SK-N-SH (cell line): ENCODE measurements around the gene PCBP3. TPM values are rescaled to one million over a fixed set of nuclear protein-coding genes. Genes with fewer than 3 reads are reported as not detected.

ENCODE experiments used
- CTCF ChIA-PET: fragments of 300-600, 350-600 bp; formaldehyde crosslinking; extraction: SDS; loops from one replicate; lab custom pipeline; 2021; lab: Yijun Ruan, JAX
- POLR2A ChIA-PET: fragments of 350-600 bp; sonication (Branson Sonifier 250); formaldehyde crosslinking; extraction: SDS; loops from one replicate; lab custom pipeline; 2020; ENCODE audit warnings: antibody characterized with exemption, inconsistent platforms; lab: Yijun Ruan, JAX
- DNase-seq: peaks from one replicate; pipeline ENCODE4 v3.0.0; 2012
- H2AFZ ChIP-seq: fragments of 200-600 bp; sonication (generic); 2 replicates; pipeline ENCODE4 v1.8.1; 2016; ENCODE audit warnings: antibody characterized with exemption, mild to moderate bottlenecking, low read depth
- H3F3A ChIP-seq: fragments of 200-600 bp; sonication (generic); replicated peaks from 2 replicates; pipeline ENCODE3; 2016; ENCODE audit warnings: antibody characterized with exemption, mild to moderate bottlenecking; ENCODE audit not compliant: insufficient read depth
- H3K27ac ChIP-seq, 2 experiments: fragments of 200-500 bp in 1 of 2; fragments of 200-600 bp in 1 of 2; sonication (Bioruptor generic) in 1 of 2; sonication (generic), shearing (Covaris generic) in 1 of 2; 2 replicates each; pipeline versions ENCODE4 v1.5.1 to v1.6.1; 2014 to 2016; ENCODE audit warnings: low read depth in 2 of 2, inconsistent platforms in 1 of 2, low read length in 1 of 2, mild to moderate bottlenecking in 1 of 2, mixed read lengths in 1 of 2
- H3K27me3 ChIP-seq: fragments of 200-600 bp; sonication (generic), shearing (Covaris generic); 2 replicates; pipeline ENCODE4 v1.6.1; 2016; ENCODE audit warnings: mixed run types; ENCODE audit not compliant: insufficient read depth
- H3K36me3 ChIP-seq, 2 experiments: fragments of 200-500 bp in 1 of 2; fragments of 200-600 bp in 1 of 2; sonication (Bioruptor generic) in 1 of 2; sonication (generic) in 1 of 2; replicated peaks in 1 of 2; 2 replicates each; pipeline versions ENCODE3 to v1.5.1; 2014 to 2016; ENCODE audit warnings: low read length in 1 of 2, mild to moderate bottlenecking in 1 of 2; ENCODE audit not compliant: insufficient read depth in 2 of 2, control insufficient read depth in 1 of 2
- H3K4me1 ChIP-seq, 2 experiments: fragments of 200-500 bp in 1 of 2; fragments of 200-600 bp in 1 of 2; sonication (Bioruptor generic) in 1 of 2; sonication (generic), shearing (Covaris generic) in 1 of 2; 2 replicates each; pipeline versions ENCODE4 v1.5.1 to v1.6.1; 2014 to 2016; ENCODE audit warnings: low read depth in 1 of 2, low read length in 1 of 2, mixed run types in 1 of 2; ENCODE audit not compliant: insufficient read depth in 2 of 2, control insufficient read depth in 1 of 2
- H3K4me2 ChIP-seq: fragments of 200-600 bp; sonication (generic), shearing (Covaris generic); 2 replicates; pipeline ENCODE4 v1.6.1; 2017; ENCODE audit warnings: mixed run types
- H3K4me3 ChIP-seq, 2 experiments: fragments of 200-500 bp in 1 of 2; fragments of 200-600 bp in 1 of 2; sonication (Bioruptor generic) in 1 of 2; sonication (generic), shearing (Covaris generic) in 1 of 2; 2 replicates each; pipeline versions ENCODE4 v1.5.1 to v1.8.1; 2014 to 2016; ENCODE audit warnings: low read depth in 2 of 2, inconsistent platforms in 1 of 2, low read length in 1 of 2, mild to moderate bottlenecking in 1 of 2, mixed read lengths in 1 of 2, moderate library complexity in 1 of 2
- H3K79me2 ChIP-seq: fragments of 200-600 bp; sonication (generic); 2 replicates; pipeline ENCODE4 v1.8.1; 2017; ENCODE audit warnings: mild to moderate bottlenecking; ENCODE audit not compliant: insufficient read depth
- H3K9ac ChIP-seq: fragments of 200-600 bp; sonication (generic); 2 replicates; pipeline ENCODE4 v1.6.1; 2017; ENCODE audit warnings: mixed run types
- H3K9me2 ChIP-seq: fragments of 200-600 bp; sonication (generic); 2 replicates; pipeline ENCODE4 v1.6.1; 2017; ENCODE audit warnings: mixed run types
- H3K9me3 ChIP-seq: fragments of 200-600 bp; sonication (generic); 2 replicates; pipeline ENCODE4 v1.6.1; 2017; ENCODE audit warnings: mixed run types, mild to moderate bottlenecking, moderate library complexity
- H4K20me1 ChIP-seq: fragments of 200-600 bp; sonication (generic); 2 replicates; pipeline ENCODE4 v1.6.1; 2017; ENCODE audit warnings: mild to moderate bottlenecking, mixed run types; ENCODE audit not compliant: insufficient read depth
- EP300 ChIP-seq, 2 experiments: IDR thresholded peaks; 2 replicates each; pipeline versions ENCODE4 v1.4.0 to v1.6.1; 2012; ENCODE audit warnings: borderline replicate concordance in 1 of 2, low read depth in 1 of 2, low read length in 1 of 2
- FOXJ3 ChIP-seq: sonication (generic); formaldehyde crosslinking; IDR thresholded peaks from 2 replicates; pipeline ENCODE4 v1.5.1; 2020; ENCODE audit warnings: mild to moderate bottlenecking, missing genetic modification reagents
- GABPA ChIP-seq: IDR thresholded peaks from 2 replicates; pipeline ENCODE4 v1.4.0; 2012; ENCODE audit warnings: low read depth, mild to moderate bottlenecking
- GATA2 ChIP-seq: sonication (generic); formaldehyde crosslinking; IDR thresholded peaks from 2 replicates; pipeline ENCODE4 v1.5.0; 2020; ENCODE audit warnings: mild to moderate bottlenecking, missing genetic modification reagents
- MXI1 ChIP-seq: IDR thresholded peaks from 2 replicates; pipeline ENCODE4 v1.6.1; 2012; ENCODE audit warnings: mild to moderate bottlenecking, low read depth, low read length, improper control_type of control experiment
- NRF1 ChIP-seq: IDR thresholded peaks from 2 replicates; pipeline ENCODE4 v1.6.1; 2012; ENCODE audit warnings: low read depth, mild to moderate bottlenecking, low read length
- PBX3 ChIP-seq: IDR thresholded peaks from 2 replicates; pipeline ENCODE4; 2012
- RAD21 ChIP-seq: IDR thresholded peaks from 2 replicates; pipeline ENCODE4 v1.6.1; 2012; ENCODE audit warnings: mild to moderate bottlenecking, low read length
- RCOR1 ChIP-seq: fragments of 150-350 bp; IDR thresholded peaks from 2 replicates; pipeline ENCODE4 v1.6.1; 2017; ENCODE audit warnings: antibody characterized with exemption, low read length
- REST ChIP-seq: IDR thresholded peaks from 2 replicates; pipeline ENCODE4 v1.6.1; 2012; ENCODE audit warnings: mild to moderate bottlenecking, low read depth, low read length, moderate library complexity
- RFX5 ChIP-seq: IDR thresholded peaks from 2 replicates; pipeline ENCODE4 v1.6.1; 2012; ENCODE audit warnings: mild to moderate bottlenecking, improper control_type of control experiment, low read length
- RXRA ChIP-seq: IDR thresholded peaks from 2 replicates; pipeline ENCODE4 v1.4.0; 2012; ENCODE audit warnings: low read depth, mild to moderate bottlenecking, borderline replicate concordance
- SIN3A ChIP-seq: IDR thresholded peaks from 2 replicates; pipeline ENCODE4 v1.6.1; 2012; ENCODE audit warnings: low read depth, mild to moderate bottlenecking, low read length, moderate library complexity, borderline replicate concordance
- TEAD4 ChIP-seq: IDR thresholded peaks from 2 replicates; pipeline ENCODE4 v1.4.0; 2012; ENCODE audit warnings: mild to moderate bottlenecking, borderline replicate concordance; ENCODE audit not compliant: insufficient read depth
- USF1 ChIP-seq: IDR thresholded peaks from 2 replicates; pipeline ENCODE4 v1.4.0; 2012; ENCODE audit warnings: low read depth, borderline replicate concordance
- USF2 ChIP-seq: fragments of 150-350 bp; IDR thresholded peaks from 2 replicates; pipeline ENCODE4 v1.6.1; 2017; ENCODE audit warnings: antibody characterized with exemption, low read length, low read depth, borderline replicate concordance
- WGBS: methylation state at CpG from one replicate; pipeline ENCODE4 v1.1.6; 2017; ENCODE audit warnings: low lambda C conversion rate; 5-methylcytosine and 5-hydroxymethylcytosine counted together
- polyA plus RNA-seq, 3 experiments: library from polyadenylated mRNA; depleted of rRNA; stranded (reverse); fragments of >200 nt; gene quantifications; 2 replicates each; pipeline ENCODE4 v1.2.3, GENCODE V29; 2012

The PCBP3 gene
- polyA plus RNA-seq, 1 of the 3 experiments (the other 2 are of a cell fraction) = 9.5 TPM

- H3K9ac ChIP-seq = no peak overlapping the region
- no peaks in the 10 kb centered on the region for H3K79me2 ChIP-seq
- H3K36me3 ChIP-seq = no peaks in the 10 kb centered on the region
- WGBS = 82% methylated on average over 13 of the region's 22 CpGs
- H4K20me1 ChIP-seq = no peaks in the 10 kb centered on the region; the same call in 1 of the 2 replicates
- no peak overlapping the region for H3K4me3 ChIP-seq
- H3K4me1 ChIP-seq = peaks cover 0 to 51% of the 10 kb centered on the region in 2 experiments; a peak in 3 of 4 replicates
- H3K4me2 ChIP-seq = no peak overlapping the region
- ChIA-PET POLR2A (interaction anchor here (1.7 to 2.1 kb wide), 2 partner anchors 18 to 77 kb away, joined by 6 to 11 read pairs; no protein-coding TSS in a partner anchor), CTCF (interaction anchor here (1.4 to 1.7 kb wide), 3 partner anchors 14 to 75 kb away, joined by 4 to 6 read pairs (median 5); no protein-coding TSS in a partner anchor)
- no peaks in the 10 kb centered on the region for H3K9me2 ChIP-seq
- no peak overlapping the region for H2AFZ ChIP-seq
- no peaks in the 10 kb centered on the region for H3K27me3 ChIP-seq
- H3K27ac ChIP-seq = peak overlapping the region in 1 of 2 experiments; percentile 95; a peak in 2 of 4 replicates
- TF ChIP-seq RAD21 (no peak), USF2 (no peak), RCOR1 (no peak), RFX5 (no peak), FOXJ3 (CRISPR knock-in tag) (no peak), MXI1 (no peak), NRF1 (no peak), EP300 (IDR thresholded peaks at IDR 0.05; ENCODE audit: borderline replicate concordance in 1 of 2, low read depth in 1 of 2, low read length in 1 of 2) (no peak), GATA2 (CRISPR knock-in tag) (no peak), GABPA (no peak), PBX3 (no peak), RXRA (no peak), TEAD4 (no peak), USF1 (no peak), REST (no peak), SIN3A (no peak)
- H3K9me3 ChIP-seq = no peaks in the 10 kb centered on the region
- no peak for DNase-seq
- H3F3A ChIP-seq = no peaks in the 10 kb centered on the region
These were observed 251.6 kb downstream of the PCBP3 start for GRCh38 chr21:45894906-45895777.
